ENCODE results near the gene MYO16.

DNA sequence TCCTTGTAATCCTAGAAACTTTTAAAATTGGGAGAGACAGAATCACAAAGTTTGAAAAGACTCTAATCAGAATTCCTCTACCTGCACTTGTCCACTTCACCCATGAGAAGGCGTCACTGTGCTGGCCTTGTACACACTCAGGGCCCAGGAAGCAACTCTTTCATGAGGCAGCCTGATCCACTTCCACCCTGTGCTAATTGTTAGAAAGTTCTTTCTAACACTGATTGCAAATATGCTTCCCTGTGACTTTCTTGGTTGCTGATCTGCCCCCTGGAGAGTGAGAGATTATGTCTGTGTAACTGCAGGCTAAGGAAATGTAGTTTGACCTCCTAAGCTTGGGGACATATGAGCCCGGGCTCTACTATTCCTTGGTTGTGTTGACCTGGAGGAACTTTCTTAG lies 494.6 kb downstream of the MYO16 start:
- TF ChIP-seq, protein P1, sequence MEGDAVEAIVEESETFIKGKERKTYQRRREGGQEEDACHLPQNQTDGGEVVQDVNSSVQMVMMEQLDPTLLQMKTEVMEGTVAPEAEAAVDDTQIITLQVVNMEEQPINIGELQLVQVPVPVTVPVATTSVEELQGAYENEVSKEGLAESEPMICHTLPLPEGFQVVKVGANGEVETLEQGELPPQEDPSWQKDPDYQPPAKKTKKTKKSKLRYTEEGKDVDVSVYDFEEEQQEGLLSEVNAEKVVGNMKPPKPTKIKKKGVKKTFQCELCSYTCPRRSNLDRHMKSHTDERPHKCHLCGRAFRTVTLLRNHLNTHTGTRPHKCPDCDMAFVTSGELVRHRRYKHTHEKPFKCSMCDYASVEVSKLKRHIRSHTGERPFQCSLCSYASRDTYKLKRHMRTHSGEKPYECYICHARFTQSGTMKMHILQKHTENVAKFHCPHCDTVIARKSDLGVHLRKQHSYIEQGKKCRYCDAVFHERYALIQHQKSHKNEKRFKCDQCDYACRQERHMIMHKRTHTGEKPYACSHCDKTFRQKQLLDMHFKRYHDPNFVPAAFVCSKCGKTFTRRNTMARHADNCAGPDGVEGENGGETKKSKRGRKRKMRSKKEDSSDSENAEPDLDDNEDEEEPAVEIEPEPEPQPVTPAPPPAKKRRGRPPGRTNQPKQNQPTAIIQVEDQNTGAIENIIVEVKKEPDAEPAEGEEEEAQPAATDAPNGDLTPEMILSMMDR (IDR thresholded peaks at IDR 0.05): no peak
- no peak for TF ChIP-seq POLR2A (IDR thresholded peaks at IDR 0.05)
- TF ChIP-seq POLR2AphosphoS5 (IDR thresholded peaks at IDR 0.05): no peak
- TF ChIP-seq EP300 (IDR thresholded peaks at IDR 0.05): no peak

Data from gastroesophageal sphincter (tissue), 3 donors.